Peyer's patch (tissue), 4 donors: ENCODE results near the gene ARHGAP22. TPM values are rescaled to one million over a fixed set of nuclear protein-coding genes. Genes with fewer than 3 reads are reported as not detected.
"Not testable (repeated sequence)": the region's sequence is repeated elsewhere in the genome, so short reads cannot be mapped to it uniquely, and the experiment has no call there.

Source experiments
- DNase-seq, 3 donors: peaks; one replicate each; pipeline ENCODE4 v3.0.0-alpha.2; 2017 to 2019
- H3K27ac ChIP-seq, 4 donors: fragments of 200-600 bp; sonication (generic); one replicate each; pipeline ENCODE4 v1.5.1; 2016 to 2019
- H3K27me3 ChIP-seq, 2 donors: fragments of 200-600 bp; sonication (generic); one replicate each; pipeline ENCODE4 v1.5.1; 2019
- H3K36me3 ChIP-seq, 3 donors: fragments of 200-600 bp; sonication (generic); one replicate each; pipeline ENCODE4 v1.5.1; 2016 to 2019
- H3K4me1 ChIP-seq, 4 donors: fragments of 200-600 bp; sonication (generic); one replicate each; pipeline ENCODE4 v1.5.1; 2016 to 2019
- H3K4me3 ChIP-seq, 4 donors: fragments of 200-600 bp; sonication (generic); 1 replicate in 3 of 4; 2 replicates in 1 of 4; pipeline ENCODE4 v1.5.1; 2016 to 2019; ENCODE audit warnings: mild to moderate bottlenecking in 1 of 4
- H3K9me3 ChIP-seq, 4 donors: fragments of 200-600 bp; sonication (generic); one replicate each; pipeline ENCODE4 v1.5.1; 2016 to 2019; ENCODE audit warnings: mild to moderate bottlenecking in 1 of 4
- CTCF ChIP-seq, 6 experiments: fragments of 450-650 bp in 4 of 6; fragments of 200-600 bp in 2 of 6; sonication (generic) in 1 of 6; IDR thresholded peaks; one replicate each; pipeline ENCODE4 v1.5.1; 2017 to 2019; ENCODE audit warnings: antibody characterized with exemption in 6 of 6, mild to moderate bottlenecking in 3 of 6, moderate library complexity in 1 of 6
- POLR2A ChIP-seq, 2 donors: fragments of 450-650 bp; IDR thresholded peaks; one replicate each; pipeline ENCODE4 v1.5.1; 2017; ENCODE audit warnings: antibody characterized with exemption in 2 of 2, mild to moderate bottlenecking in 2 of 2, moderate library complexity in 2 of 2
- total RNA-seq, 4 donors: library from RNA; depleted of rRNA; stranded (reverse); fragments of >200 nt; gene quantifications; one replicate each; pipeline ENCODE4 v1.1.0, GENCODE V29; 2016

ARHGAP22 gene
- total RNA-seq, 4 donors from 2014 or later, result 1.9 to 10.7 (median 8.3) TPM; not detected in 1

- TF ChIP-seq POLR2A (IDR thresholded peaks at IDR 0.05) (no peak), CTCF (IDR thresholded peaks at IDR 0.05) (no peak)
- H3K27me3 ChIP-seq, result no peaks in the 10 kb centered on the region
Measured at GRCh38 chr10:48423884-48424283, 181.0 kb downstream of the ARHGAP22 start.

GRCh38 chr10:48421862-48422261 is 183.0 kb downstream of the ARHGAP22 start:
- not testable (repeated sequence) for H3K36me3 ChIP-seq, H3K4me3 ChIP-seq, DNase-seq, H3K4me1 ChIP-seq, H3K9me3 ChIP-seq, H3K27me3 ChIP-seq, H3K27ac ChIP-seq

More at GRCh38 chr10:48423884-48424283, 181.0 kb downstream of the ARHGAP22 start:
- no peak overlapping the region for H3K4me3 ChIP-seq
- H3K9me3 ChIP-seq, result no peaks in the 10 kb centered on the region
- H3K36me3 ChIP-seq, result peaks cover 0 to 13% (median 0%) of the 10 kb centered on the region in 3 donors
- no peak overlapping the region for H3K27ac ChIP-seq
- no peak for DNase-seq
- no peaks in the 10 kb centered on the region for H3K4me1 ChIP-seq

GRCh38 chr10:48419714-48420113 is 185.2 kb downstream of the ARHGAP22 start:
- Histone ChIP-seq H3K4me1 (no peaks in the 10 kb centered on the region), H3K36me3 (no peaks in the 10 kb centered on the region), H3K27ac (no peak overlapping the region), H3K9me3 (no peaks in the 10 kb centered on the region), H3K27me3 (no peaks in the 10 kb centered on the region), H3K4me3 (no peak overlapping the region)
- TF ChIP-seq CTCF (IDR thresholded peaks at IDR 0.05) (no peak), POLR2A (IDR thresholded peaks at IDR 0.05) (no peak)
- no peak for DNase-seq

GRCh38 chr10:48418189-48418788 is 186.6 kb downstream of the ARHGAP22 start:
- H3K36me3 ChIP-seq, result no peaks in the 10 kb centered on the region
- no peak overlapping the region for H3K4me3 ChIP-seq
- H3K4me1 ChIP-seq, result no peaks in the 10 kb centered on the region
- no peak for DNase-seq
- no peaks in the 10 kb centered on the region for H3K27me3 ChIP-seq
- H3K27ac ChIP-seq, result no peak overlapping the region
- TF ChIP-seq CTCF (IDR thresholded peaks at IDR 0.05), result no peak
- no peak for TF ChIP-seq POLR2A (IDR thresholded peaks at IDR 0.05)
- H3K9me3 ChIP-seq, result no peaks in the 10 kb centered on the region

- Histone ChIP-seq H3K4me1 (no peaks in the 10 kb centered on the region), H3K36me3 (peaks cover 0 to 9% (median 0%) of the 10 kb centered on the region in 3 donors), H3K4me3 (no peak overlapping the region), H3K27me3 (no peaks in the 10 kb centered on the region), H3K27ac (no peak overlapping the region), H3K9me3 (peaks cover 0 to 3% (median 0%) of the 10 kb centered on the region in 4 donors)
- no peak for DNase-seq
- TF ChIP-seq CTCF (IDR thresholded peaks at IDR 0.05), result no peak
- TF ChIP-seq POLR2A (IDR thresholded peaks at IDR 0.05), result no peak
Measured at GRCh38 chr10:48417374-48417773, 187.5 kb downstream of the ARHGAP22 start.

- H3K36me3 ChIP-seq, result peaks cover 0 to 14% (median 0%) of the 10 kb centered on the region in 3 donors
- peaks cover 0 to 10% (median 0%) of the 10 kb centered on the region in 4 donors for H3K9me3 ChIP-seq
- H3K27me3 ChIP-seq, result no peaks in the 10 kb centered on the region
- no peak for DNase-seq
- H3K4me1 ChIP-seq, result no peaks in the 10 kb centered on the region
- H3K27ac ChIP-seq, result no peak overlapping the region
- no peak for TF ChIP-seq CTCF (IDR thresholded peaks at IDR 0.05)
- TF ChIP-seq POLR2A (IDR thresholded peaks at IDR 0.05), result no peak
- H3K4me3 ChIP-seq, result no peak overlapping the region
Measured at GRCh38 chr10:48416584-48417232, 188.2 kb downstream of the ARHGAP22 start.
